Activated CD8-positive, alpha-beta memory T cell treated with anti-CD3 and anti-CD28 coated beads for 24 hours (primary cell): ENCODE results near the gene GLUD1.
"Not testable (repeated sequence)": the region's sequence is repeated elsewhere in the genome, so short reads cannot be mapped to it uniquely, and the experiment has no call there.

Experiments used
- DNase-seq: peaks from one replicate; pipeline ENCODE4 v3.0.0-alpha.2; 2020

GLUD1 gene

DNA sequence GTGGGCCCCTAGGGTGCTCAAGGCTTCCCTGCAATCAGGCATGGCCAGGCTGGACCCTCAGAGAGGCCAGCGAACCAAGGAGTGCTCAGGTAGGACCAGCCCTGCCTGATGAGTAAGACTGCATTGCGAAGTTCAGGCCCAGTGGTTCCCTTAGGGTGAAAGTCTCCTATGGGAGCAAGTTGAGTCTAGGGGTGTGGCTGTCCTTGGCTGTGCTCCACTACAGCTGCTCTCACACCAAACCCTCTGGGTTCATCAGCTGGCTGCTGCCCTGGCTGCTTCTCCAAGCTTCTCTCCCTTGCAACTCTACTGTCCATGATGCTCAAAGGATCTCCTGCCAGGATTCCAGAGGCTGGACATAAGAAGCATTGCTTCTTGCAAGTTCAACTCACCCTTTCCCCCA, 55.9 kb downstream of the GLUD1 start:
- no peak for DNase-seq

DNA sequence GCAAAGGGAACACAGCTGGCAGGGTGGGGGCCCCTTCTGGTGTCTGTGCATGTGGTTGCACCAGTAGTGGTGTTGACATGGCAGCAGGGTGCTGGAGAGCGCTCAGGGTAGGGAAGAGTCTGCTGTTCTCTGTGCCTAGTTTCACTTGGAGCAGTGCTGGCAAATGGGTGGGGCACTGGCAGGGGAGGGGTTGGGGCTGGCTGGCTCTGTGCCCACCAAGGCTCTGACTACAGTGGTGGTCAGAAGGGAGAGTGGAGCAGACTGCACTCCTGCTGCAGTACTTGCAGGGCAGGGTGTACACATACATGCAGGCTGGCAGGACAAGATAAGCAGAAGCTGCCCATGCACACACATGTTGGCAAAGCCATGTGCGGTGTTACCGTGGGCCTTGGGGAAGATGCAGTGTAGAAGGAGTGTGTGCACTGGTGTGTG, 56.3 kb downstream of the GLUD1 start:
- no peak for DNase-seq

DNA sequence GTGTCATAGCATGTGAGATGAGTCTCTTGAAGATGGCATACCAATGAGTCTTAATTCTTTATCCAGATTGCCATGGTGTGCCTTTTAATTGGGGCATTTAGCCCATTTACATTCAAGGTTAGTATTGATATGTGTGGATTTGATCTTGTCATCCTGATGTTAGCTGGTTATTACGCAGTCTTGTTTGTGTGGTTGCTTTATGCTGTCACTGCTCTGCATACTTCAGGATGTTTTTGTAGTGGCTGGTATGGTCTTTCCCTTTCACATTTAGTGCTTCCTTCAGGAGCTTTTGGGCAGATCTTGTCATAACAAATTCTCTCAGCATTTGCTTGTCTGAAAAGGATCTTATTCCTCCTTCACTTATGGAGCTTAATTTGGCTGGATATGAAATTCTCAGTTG, 58.0 kb downstream of the GLUD1 start:
- DNase-seq, result no peak

DNA sequence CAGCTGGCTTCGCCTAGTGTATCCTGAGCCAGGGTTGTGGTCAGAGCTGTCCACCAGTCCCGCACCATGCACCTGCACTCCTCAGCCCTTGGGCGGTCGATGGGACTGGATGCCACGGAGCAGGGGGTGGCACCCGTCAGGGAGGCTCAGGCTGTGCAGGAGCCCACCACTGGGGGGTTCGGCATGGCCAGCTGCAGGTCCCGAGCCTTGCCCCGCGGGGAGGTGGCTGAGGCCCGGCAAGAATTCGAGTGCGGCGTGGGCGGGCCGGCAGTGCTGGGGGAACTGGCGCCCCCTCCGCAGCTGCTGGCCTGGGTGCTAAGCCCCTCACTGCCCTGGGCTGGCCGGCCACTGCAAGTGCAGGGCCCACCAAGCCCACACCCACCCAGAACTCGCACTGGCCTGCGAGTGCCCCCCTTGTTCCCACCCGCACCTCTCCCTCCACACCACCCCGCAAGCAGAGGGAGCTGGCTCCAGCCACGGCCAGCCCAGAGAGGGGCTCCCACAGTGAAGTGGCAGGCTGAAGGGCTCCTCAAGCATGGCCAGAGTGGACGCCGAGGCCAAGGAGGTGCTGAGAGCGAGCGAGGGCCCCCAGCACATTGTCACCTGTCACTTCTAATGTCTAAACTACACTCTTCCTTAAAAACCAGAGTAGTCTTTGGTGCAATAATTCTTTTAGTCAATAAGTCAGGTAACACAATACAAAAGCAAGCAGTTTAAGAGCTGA, 63.6 kb downstream of the GLUD1 start:
- no peak for DNase-seq

DNA sequence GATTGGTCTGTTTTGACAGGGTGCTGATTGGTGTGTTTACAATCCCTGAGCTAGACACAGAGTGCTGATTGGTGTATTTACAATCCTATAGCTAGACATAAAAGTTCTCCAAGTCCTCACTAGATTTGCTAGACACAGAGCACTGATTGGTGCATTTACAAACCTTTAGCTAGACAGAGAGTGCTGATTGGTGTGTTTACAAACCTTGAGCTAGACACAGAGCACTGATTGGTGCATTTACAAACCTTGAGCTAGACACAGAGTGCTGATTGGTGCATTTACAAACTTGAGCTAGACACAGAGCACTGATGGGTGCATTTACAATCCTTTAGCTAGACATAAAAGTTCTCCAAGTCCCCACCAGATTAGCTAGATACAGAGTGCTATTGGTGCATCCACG, 64.2 kb downstream of the GLUD1 start:
- DNase-seq, result not testable (repeated sequence)

DNA sequence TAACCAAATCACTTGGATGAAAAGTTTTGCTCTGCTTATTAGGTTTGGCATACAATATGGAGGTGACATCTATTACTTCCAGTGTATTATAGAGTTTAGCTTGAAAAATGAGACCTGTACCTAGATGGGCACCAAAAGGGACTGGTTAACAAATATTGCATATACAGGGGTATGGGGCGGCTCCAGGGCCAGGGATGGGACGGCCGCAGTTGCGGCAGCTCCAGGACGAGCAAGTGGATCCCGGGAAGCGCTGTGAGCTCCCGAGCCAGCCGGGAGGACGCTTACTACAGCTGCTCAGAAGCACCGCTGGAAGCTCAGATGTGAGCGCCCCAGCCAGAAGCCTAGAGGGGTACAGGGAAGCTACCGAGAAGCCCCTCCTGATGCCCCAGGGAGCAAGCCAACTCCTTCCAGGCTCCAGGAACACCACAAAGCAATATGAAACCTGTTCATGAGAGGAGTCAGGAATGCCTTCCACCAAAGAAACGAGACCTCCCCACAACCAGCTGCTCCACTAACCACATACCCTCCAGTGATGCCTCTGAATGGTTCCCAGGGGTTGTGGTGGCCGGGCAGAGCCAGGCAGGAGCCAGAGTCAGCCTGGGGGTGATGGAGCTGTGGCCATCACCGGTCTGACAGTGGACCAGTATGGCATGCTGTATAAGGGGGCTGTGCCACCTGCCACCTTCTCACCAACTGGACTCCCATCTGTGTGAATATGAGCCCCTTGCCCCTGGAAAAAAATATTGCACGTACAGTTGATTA, 67.7 kb downstream of the GLUD1 start:
- not testable (repeated sequence) for DNase-seq

DNA sequence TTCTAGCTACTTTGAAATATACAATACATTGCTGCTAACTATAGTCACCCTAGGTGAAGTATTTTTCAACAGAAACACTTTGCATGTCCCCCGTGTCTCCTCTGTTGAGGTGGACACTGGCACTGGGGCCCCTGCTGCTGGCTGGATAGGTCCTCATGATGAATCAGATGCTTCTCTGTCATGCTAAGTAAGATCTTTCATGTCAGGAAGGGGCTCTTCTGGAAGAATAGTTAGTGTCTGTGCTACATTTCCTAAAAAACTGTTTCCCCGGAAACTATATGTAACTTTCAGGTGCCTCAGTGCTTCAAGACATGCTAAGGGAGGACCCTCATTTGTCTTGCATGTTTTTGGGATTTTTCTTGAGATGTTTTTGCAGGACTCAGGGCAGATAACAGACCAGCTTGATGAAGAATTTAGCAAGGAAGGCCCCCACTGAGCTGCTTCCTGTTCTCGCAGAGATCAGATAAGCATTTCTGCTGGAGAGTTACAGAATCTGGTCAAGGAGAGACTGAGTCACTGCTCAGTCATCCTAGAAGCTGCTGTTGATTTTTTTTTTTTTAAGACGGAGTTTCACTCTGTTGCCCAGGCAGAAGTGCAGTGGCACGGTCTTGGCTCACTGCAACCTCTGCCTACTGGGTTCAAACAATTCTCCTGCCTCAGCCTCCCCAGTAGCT, 69.2 kb downstream of the GLUD1 start:
- not testable (repeated sequence) for DNase-seq

DNA sequence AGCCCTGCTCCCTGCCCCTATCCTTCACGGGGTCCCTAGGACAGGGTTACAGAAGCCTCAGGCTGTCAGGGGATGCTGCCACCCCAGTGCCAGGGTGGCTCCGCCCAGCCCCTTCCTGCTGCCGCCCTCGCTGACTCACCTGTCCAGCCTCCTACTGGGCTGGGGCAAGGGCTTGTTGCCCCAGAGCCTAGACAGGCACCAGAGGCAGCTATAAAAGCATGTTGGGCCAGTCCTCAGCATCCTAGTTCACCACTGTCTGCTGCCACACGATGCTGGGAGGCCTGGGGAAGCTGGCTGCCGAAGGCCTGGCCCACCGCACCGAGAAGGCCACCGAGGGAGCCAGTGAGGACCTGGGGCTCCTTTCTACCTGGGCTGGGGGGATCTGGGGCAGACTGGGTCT, 74.6 kb downstream of the GLUD1 start, which contains the start of gene FAM25A:
TSS of gene FAM25A (plus strand) at position 239 of the 400 bp plus-strand sequence. CDS start at position 270, 31 bp downstream.
- not testable (repeated sequence) for DNase-seq

DNA sequence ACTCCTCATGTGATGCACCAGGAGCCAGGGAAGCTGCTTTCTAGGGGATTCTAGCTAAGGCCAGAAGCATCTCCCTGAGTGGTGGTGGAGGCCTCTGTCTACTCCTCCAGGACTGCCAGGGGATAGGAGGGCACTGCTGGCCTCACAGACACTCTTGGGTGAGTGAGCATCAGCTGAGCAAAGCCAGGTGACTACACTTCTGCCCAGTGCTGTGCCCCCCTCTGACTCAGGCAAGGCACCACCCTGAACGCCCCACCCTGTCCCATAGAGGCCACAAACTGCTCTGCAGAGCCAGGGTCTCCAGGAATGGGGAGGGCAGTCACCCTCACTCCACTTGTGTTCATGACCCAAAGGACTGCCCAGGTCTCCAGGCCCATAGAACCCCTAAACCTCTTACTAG, 75.1 kb downstream of the GLUD1 start:
- not testable (repeated sequence) for DNase-seq

DNA sequence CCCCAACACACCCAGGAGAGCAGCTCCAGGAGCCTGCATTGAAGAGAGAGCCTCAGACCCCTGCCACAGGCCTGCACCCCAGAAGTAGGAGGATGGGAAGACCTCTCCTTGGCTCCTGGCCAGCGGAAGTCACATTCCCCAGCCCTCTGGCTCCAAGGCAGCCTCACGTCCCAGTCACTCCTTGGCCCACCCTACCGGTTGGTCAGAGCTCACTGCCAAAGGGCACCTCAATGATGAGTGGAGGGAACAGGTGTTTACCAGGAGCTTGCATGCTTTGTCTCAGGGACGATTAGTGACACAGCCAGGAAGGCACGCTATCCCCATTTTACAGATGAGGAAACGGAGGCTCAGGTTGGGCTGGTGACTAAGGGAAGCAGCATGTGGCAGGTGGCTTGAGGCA, 75.6 kb downstream of the GLUD1 start:
- not testable (repeated sequence) for DNase-seq

DNA sequence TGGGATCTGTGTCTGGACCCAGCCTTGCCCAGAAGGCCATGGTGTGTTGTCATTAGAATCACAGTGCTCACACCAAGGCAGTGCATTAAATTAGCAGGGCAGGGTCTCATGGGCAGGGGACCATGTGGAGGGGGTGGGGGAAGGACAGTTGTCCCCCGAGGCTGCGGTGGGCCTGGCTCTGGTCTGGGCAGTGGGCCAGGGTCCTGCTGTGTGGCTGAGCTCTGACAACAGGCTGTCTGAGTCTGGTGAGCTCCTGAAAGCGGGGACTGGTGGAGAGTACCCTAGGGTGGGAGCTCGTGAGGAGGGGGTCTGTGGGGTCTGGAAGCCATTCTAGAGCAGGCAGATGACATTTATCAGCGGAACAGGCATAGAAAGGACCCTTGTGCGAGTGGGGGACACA, 76.5 kb downstream of the GLUD1 start:
- DNase-seq, result not testable (repeated sequence)

DNA sequence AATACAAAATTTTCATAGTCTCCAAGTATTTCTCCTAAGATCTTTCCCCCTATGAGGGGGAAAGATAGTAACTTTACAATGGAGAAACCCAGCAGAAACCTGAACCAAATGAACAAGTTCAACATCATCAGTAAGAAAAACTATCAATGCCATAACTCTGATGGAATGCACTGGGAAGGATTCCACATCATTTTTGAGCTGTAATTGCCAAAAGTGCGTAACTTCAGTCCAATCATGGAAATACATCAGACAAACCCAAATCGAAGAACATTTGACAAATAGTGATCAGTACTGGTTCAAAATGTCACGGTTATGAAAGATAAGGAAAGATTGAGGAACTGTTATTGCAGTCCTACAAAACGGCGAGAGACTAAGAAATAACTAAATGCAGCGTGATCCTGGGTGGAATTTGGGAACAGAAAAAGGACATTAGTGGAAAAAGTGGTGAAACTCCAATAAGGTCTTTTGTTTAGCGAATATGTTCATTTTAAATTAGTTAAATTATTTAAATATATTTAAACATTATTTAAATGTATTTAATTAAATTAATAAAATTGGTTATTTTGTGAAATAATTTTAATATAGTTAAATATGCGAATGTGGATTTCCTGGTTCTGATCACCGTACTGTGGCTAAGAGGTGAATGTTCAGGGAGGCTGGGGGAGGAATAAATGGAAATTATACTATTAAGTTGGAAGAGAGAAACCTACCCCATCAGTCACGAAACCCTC, 79.5 kb downstream of the GLUD1 start:
- DNase-seq, result not testable (repeated sequence)

DNA sequence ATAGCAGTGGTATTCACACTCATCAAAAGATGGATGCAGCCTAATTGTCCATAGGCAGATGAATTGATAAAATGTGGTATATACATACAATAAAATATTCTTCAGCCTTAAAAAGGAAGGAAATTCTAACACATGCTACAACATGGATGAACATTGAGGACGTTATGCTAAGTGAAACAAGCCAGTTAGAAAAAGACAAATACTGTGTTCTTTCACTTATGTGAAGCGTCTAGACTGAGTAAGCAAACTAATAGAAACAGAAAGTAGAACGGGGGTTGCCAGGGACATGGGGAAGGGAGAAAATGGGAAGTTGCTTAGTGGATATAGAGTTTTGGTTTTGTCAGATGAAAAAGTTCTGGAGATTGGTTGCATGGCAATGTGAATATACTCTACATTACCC, 81.1 kb downstream of the GLUD1 start:
- not testable (repeated sequence) for DNase-seq

DNA sequence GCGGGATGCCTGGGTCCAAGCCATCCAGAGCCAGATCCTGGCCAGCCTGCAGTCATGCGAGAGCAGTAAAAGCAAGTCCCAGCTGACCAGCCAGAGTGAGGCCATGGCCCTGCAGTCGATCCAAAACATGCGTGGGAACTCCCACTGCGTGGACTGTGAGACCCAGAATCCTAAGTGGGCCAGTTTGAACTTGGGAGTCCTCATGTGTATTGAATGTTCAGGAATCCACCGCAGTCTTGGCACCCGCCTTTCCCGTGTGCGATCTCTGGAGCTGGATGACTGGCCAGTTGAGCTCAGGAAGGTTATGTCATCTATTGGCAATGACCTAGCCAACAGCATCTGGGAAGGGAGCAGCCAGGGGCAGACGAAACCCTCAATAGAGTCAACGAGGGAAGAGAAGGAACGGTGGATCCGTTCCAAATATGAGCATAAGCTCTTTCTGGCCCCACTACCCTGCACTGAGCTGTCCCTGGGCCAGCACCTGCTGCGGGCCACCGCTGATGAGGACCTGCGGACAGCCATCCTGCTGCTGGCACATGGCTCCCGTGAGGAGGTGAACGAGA, 85.4 kb downstream of the GLUD1 start:
- not testable (repeated sequence) for DNase-seq

DNA sequence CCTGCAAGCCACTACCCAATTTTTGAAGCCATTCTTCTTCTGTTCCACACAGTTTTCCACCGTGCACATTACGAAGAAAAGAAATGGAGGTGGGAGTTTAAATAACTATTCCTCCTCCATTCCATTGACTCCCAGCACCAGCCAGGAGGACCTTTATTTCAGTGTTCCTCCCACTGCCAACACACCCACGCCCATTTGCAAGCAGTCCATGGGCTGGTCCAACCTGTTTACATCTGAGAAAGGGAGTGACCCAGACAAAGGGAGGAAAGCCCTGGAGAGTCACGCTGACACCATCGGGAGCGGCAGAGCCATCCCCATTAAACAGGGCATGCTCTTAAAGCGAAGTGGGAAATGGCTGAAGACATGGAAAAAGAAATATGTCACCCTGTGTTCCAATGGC, 86.3 kb downstream of the GLUD1 start:
- DNase-seq, result not testable (repeated sequence)

DNA sequence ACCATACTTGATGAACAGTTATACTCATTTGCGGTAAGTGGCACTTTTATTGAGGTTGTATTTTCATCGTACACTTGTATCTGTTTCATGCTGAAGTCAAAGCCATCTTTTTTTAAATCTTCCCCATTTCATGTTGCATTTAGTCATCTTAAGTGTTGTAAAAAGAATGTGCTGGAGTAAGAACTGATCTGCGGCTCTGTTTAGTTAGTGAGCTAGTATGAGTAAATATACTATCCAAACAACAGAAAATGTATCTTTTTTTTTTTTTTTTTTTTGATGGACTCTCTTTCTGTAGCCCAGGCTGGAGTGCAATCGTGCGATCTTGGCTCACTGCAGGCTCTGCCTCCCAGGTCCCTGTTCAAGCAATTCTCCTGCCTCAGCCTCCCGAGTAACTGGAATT, 87.0 kb downstream of the GLUD1 start:
- DNase-seq, result not testable (repeated sequence)

DNA sequence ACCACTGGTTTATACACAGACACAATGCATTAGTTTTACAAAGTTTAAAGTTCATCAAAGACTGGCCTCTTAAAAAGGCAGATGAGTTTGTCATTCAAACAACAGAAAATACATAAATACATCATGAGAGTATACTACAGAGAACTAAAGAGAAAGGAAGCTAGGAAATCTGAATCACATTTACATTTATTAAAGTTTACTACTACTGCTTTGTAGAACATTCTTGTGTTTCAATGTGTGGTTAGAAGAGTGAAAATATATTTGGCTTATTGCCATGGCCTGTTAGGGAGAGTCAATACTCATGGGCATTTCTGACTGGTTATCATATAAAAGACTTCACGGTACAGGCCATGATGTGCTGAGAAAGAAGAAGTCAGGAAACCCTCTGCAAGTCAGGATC, 87.5 kb downstream of the GLUD1 start:
- DNase-seq, result not testable (repeated sequence)

DNA sequence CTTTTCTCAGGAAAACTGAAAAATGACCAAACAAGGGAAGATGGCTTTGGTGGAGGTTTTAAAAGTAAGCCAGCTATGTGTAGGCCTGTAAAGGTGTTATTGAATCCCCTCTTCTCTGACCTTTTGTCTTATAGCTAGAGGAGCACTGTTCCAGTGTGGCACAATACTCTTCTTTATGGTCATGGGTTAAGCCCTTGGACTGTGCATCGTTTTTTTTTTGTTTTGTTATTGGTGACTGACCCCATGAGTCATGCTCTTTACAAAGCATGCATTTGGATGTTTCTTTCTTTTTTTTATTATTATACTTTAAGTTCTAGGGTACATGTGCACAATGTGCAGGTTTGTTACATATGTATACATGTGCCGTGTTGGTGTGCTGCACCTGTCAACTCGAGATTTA, 94.2 kb downstream of the GLUD1 start:
- DNase-seq, result no peak
